Right lobe of liver (tissue), 6 donors: ENCODE results near the gene MRPL24. TPM values are rescaled to one million over a fixed set of nuclear protein-coding genes. Genes with fewer than 3 reads are reported as not detected.
A peak's percentile ranks its signal among the peaks of the same experiment; 100 is the strongest.

Experiments
- ATAC-seq, 4 donors: fragments of 200-7000 bp; cut with Tn5 transposase; one replicate each; pipeline ENCODE4 v1.9.1; 2020; ENCODE audit warnings: mild to moderate bottlenecking in 4 of 4, moderate library complexity in 4 of 4
- DNase-seq, 3 donors: peaks; one replicate each; pipeline ENCODE4 v3.0.0-alpha.2; 2020
- H3K27ac ChIP-seq, 3 donors: fragments of 200-600 bp; one replicate each; pipeline ENCODE4 v1.8.0; 2022
- H3K27me3 ChIP-seq, 2 donors: fragments of 200-600 bp; one replicate each; pipeline ENCODE4 v1.8.0; 2022
- H3K36me3 ChIP-seq, 4 donors: fragments of 200-600 bp; sonication (generic) in 1 of 4; one replicate each; pipeline versions ENCODE4 v1.5.1 to v1.8.0; 2017 to 2022; ENCODE audit warnings: control low read depth in 1 of 4
- H3K4me1 ChIP-seq, 4 donors: fragments of 200-600 bp; sonication (generic) in 1 of 4; one replicate each; pipeline versions ENCODE4 v1.5.1 to v1.8.0; 2017 to 2022; ENCODE audit warnings: control low read depth in 1 of 4
- H3K4me3 ChIP-seq, 3 donors: fragments of 200-600 bp; one replicate each; pipeline ENCODE4 v1.8.0; 2022
- H3K9me3 ChIP-seq, 4 donors: fragments of 200-600 bp; sonication (generic) in 1 of 4; one replicate each; pipeline versions ENCODE4 v1.5.1 to v1.8.0; 2017 to 2022; ENCODE audit warnings: control low read depth in 1 of 4
- CTCF ChIP-seq, 4 donors: fragments of 200-600 bp in 3 of 4; fragments of 450-650 bp in 1 of 4; IDR thresholded peaks; one replicate each; pipeline versions ENCODE4 v1.5.1 to v1.8.0; 2016 to 2022; ENCODE audit warnings: antibody characterized with exemption in 4 of 4, mild to moderate bottlenecking in 2 of 4
- POLR2A ChIP-seq: fragments of 450-650 bp; IDR thresholded peaks from one replicate; pipeline ENCODE4 v1.6.1; 2017; ENCODE audit warnings: antibody characterized with exemption, mild to moderate bottlenecking
- WGBS: methylation state at CpG from one replicate; pipeline ENCODE4 v1.1.6; 2018; ENCODE audit warnings: low coverage, low lambda C conversion rate; ENCODE audit not compliant: insufficient coverage; ENCODE audit errors: missing lambda C conversion rate; 5-methylcytosine and 5-hydroxymethylcytosine counted together
- intact Hi-C, 2 donors: fragments of 100-400 bp; cut with DNase I; formaldehyde crosslinking; loops; one replicate each; pipeline versions ENCODE4 v1.11.2 to v1.14.1; 2022
- total RNA-seq, 6 experiments: library from RNA; depleted of rRNA in 2 of 6; stranded (reverse); fragments of >200 nt in 2 of 6; fragmentation: NEBNext Ultra II Directional in 3 of 6; extraction: Animal tissue kit (Norgen Biotek cat#: 25700) in 3 of 6; gene quantifications; one replicate each; pipeline versions ENCODE4 v1.1.0 to v1.2.4, GENCODE V29; 2016 to 2023
- donor health status: DM: no; HTN: yes; CAD: no.
- donor health status: DM: no; HTN: no; CAD: no.
- donor health status: DM: no; HTN: no; CAD: no.
- donor health status: DM: no; HTN: yes; CAD: no.
- donor health status: DM: no; HTN: yes; CAD: no.

MRPL24 gene
- total RNA-seq, 6 experiments from 2014 or later = 47.2 to 83.2 (median 61.4) TPM

GRCh38 chr1:156752843-156753482 is 12.1 kb upstream of the MRPL24 start:
- Histone ChIP-seq H3K27ac (peak overlapping the region; percentile 88 to 97 (median 97)), H3K9me3 (no peaks in the 10 kb centered on the region), H3K36me3 (no peaks in the 10 kb centered on the region), H3K27me3 (no peaks in the 10 kb centered on the region), H3K4me3 (peak overlapping the region in 2 of 3 donors; percentile 78 to 89), H3K4me1 (peaks cover 0 to 30% (median 15%) of the 10 kb centered on the region in 4 donors)
- DNase-seq (peak in 1 of 3 donors; percentile 64), ATAC-seq (peak in 3 of 4 donors; percentile 4 to 10 (median 9))
- intact Hi-C loops = no loop called here
- TF ChIP-seq POLR2A = no peak
- TF ChIP-seq CTCF (IDR thresholded peaks at IDR 0.05) = no peak
- 29% methylated on average over 1 of the region's 1 CpG for WGBS

GRCh38 chr1:156751757-156752481 is 11.0 kb upstream of the MRPL24 start:
- TF ChIP-seq POLR2A (peak; percentile 40), CTCF (IDR thresholded peaks at IDR 0.05) (no peak)
- no peaks in the 10 kb centered on the region for H3K36me3 ChIP-seq
- intact Hi-C loops = no loop called here
- DNase-seq = peak; percentile 98 to 99 (median 99)
- H3K27ac ChIP-seq = peak overlapping the region; percentile 88 to 97 (median 97)
- peak; percentile 72 to 84 (median 78) for ATAC-seq
- WGBS = 0% methylated on average over 33 of the region's 68 CpGs
- H3K27me3 ChIP-seq = no peaks in the 10 kb centered on the region
- peaks cover 0 to 35% (median 19%) of the 10 kb centered on the region in 4 donors for H3K4me1 ChIP-seq
- H3K9me3 ChIP-seq = no peaks in the 10 kb centered on the region
- peak overlapping the region; percentile 73 to 89 (median 78) for H3K4me3 ChIP-seq

GRCh38 chr1:156751451-156751756 is 10.5 kb upstream of the MRPL24 start, which contains the start of gene HDGF:
HDGF (minus strand) TSS chr1:156751675; CDS start chr1:156751429, 246 bp downstream.
- H3K27ac ChIP-seq = peak within 1 kb of the TSS; percentile 96 to 97 (median 97)
- H3K27me3 ChIP-seq = no peaks in the 10 kb centered on the region
- H3K4me3 ChIP-seq = peak within 1 kb of the TSS; percentile 73 to 89 (median 78)
- H3K36me3 ChIP-seq = no peaks in the 10 kb centered on the region
- H3K4me1 ChIP-seq = peaks cover 0 to 36% (median 19%) of the 10 kb centered on the region in 4 donors
- intact Hi-C loops = no loop called here
- DNase-seq = no peak
- 2% methylated on average over 10 of the region's 48 CpGs for WGBS
- ATAC-seq = no peak
- TF ChIP-seq POLR2A (peak; percentile 61), CTCF (IDR thresholded peaks at IDR 0.05) (no peak)
- no peaks in the 10 kb centered on the region for H3K9me3 ChIP-seq

- H3K36me3 ChIP-seq = no peaks in the 10 kb centered on the region
- peaks cover 0 to 41% (median 21%) of the 10 kb centered on the region in 4 donors for H3K4me1 ChIP-seq
- H3K27me3 ChIP-seq = no peaks in the 10 kb centered on the region
- no peaks in the 10 kb centered on the region for H3K9me3 ChIP-seq
- TF ChIP-seq POLR2A (no peak), CTCF (IDR thresholded peaks at IDR 0.05) (peak in 1 of 4 donors; percentile 6)
- WGBS = 0% methylated on average over 21 of the region's 64 CpGs
- ATAC-seq (no peak), DNase-seq (peak; percentile 65 to 77 (median 65))
- peak overlapping the region; percentile 73 to 89 (median 78) for H3K4me3 ChIP-seq
- intact Hi-C loops = no loop called here
- peak overlapping the region; percentile 96 to 97 (median 97) for H3K27ac ChIP-seq
These were observed 10.0 kb upstream of the MRPL24 start for GRCh38 chr1:156750711-156751450.
